WTC11 (cell line): ENCODE results near the gene STK24. TPM values are rescaled to one million over a fixed set of nuclear protein-coding genes. Genes with fewer than 3 reads are reported as not detected.

Source experiments
- ATAC-seq: fragments of 200-7000 bp; cut with Tn5 transposase; 2 replicates; pipeline ENCODE4 v1.10.0; 2021; ENCODE audit warnings: mild to moderate bottlenecking, moderate library complexity
- CTCF ChIA-PET: fragments of 300-600 bp; sonication (Branson Sonifier 250); formaldehyde crosslinking; loops from one replicate; lab custom pipeline; 2021; ENCODE audit warnings: antibody characterized with exemption; lab: Charles Lee
- POLR2A ChIA-PET: fragments of 350-600 bp; sonication (Branson Sonifier 250); formaldehyde crosslinking; loops from one replicate; lab custom pipeline; 2021; ENCODE audit warnings: antibody characterized with exemption; lab: Charles Lee
- DNase-seq: peaks from one replicate; pipeline ENCODE4 v3.0.0; 2021; ENCODE audit warnings: low spot score
- H3K27ac Mint-ChIP-seq: 2 replicates; pipeline ENCODE4 v1.8.0; 2021; ENCODE audit warnings: mixed read lengths
- H3K27me3 Mint-ChIP-seq: 2 replicates; pipeline ENCODE4 v1.8.0; 2021; ENCODE audit warnings: low read depth, mild to moderate bottlenecking, moderate library complexity, mixed read lengths
- H3K36me3 Mint-ChIP-seq: 2 replicates; pipeline ENCODE4 v1.8.0; 2021; ENCODE audit warnings: mixed read lengths
- H3K4me1 Mint-ChIP-seq: 2 replicates; pipeline ENCODE4 v1.8.0; 2022; ENCODE audit warnings: mixed read lengths
- H3K4me3 Mint-ChIP-seq: 2 replicates; pipeline ENCODE4 v1.8.0; 2021; ENCODE audit warnings: mild to moderate bottlenecking, moderate library complexity, mixed read lengths
- H3K9me3 Mint-ChIP-seq: 2 replicates; pipeline ENCODE4 v1.8.0; 2021; ENCODE audit warnings: mixed read lengths
- ARID4B ChIP-seq: sonication (generic); formaldehyde crosslinking; IDR thresholded peaks from 2 replicates; pipeline ENCODE4 v1.8.0; 2023; ENCODE audit warnings: missing genetic modification reagents, mild to moderate bottlenecking, borderline replicate concordance
- FOXJ3 ChIP-seq: sonication (generic); formaldehyde crosslinking; IDR thresholded peaks from 2 replicates; pipeline ENCODE4 v1.9.0; 2021; ENCODE audit warnings: missing genetic modification reagents, mild to moderate bottlenecking, borderline replicate concordance
- IRF2 ChIP-seq: sonication (generic); formaldehyde crosslinking; IDR thresholded peaks from 2 replicates; pipeline ENCODE4 v1.8.0; 2022; ENCODE audit warnings: low read depth, missing genetic modification reagents, borderline replicate concordance
- JAZF1 ChIP-seq: fragments of 250-450 bp; sonication (Bioruptor Pico); IDR thresholded peaks from 2 replicates; pipeline ENCODE4 v1.9.0; 2021; ENCODE audit warnings: moderate library complexity, mild to moderate bottlenecking, inconsistent platforms
- NFE2L1 ChIP-seq: sonication (generic); formaldehyde crosslinking; IDR thresholded peaks from 2 replicates; pipeline ENCODE4 v1.8.1; 2023; ENCODE audit warnings: missing genetic modification reagents
- OVOL2 ChIP-seq: fragments of 250-450 bp; sonication (Bioruptor Pico); IDR thresholded peaks from 2 replicates; pipeline ENCODE4 v1.9.0; 2021; ENCODE audit warnings: mild to moderate bottlenecking, borderline replicate concordance
- SMAD3 ChIP-seq: sonication (generic); formaldehyde crosslinking; IDR thresholded peaks from 2 replicates; pipeline ENCODE4 v1.8.0; 2022; ENCODE audit warnings: missing genetic modification reagents, mild to moderate bottlenecking, borderline replicate concordance
- ZNF317 ChIP-seq: sonication (generic); formaldehyde crosslinking; IDR thresholded peaks from 2 replicates; pipeline ENCODE4 v1.8.1; 2023; ENCODE audit warnings: low read depth, mild to moderate bottlenecking, moderate library complexity, missing genetic modification reagents, borderline replicate concordance
- total RNA-seq: library from RNA; stranded (reverse); gene quantifications from 3 replicates; pipeline ENCODE4 v1.2.3, GENCODE V29; 2021
- TF ChIP-seq, protein P1 (sequence below): fragments of 200-600 bp; IDR thresholded peaks from 2 replicates; pipeline ENCODE4 v1.8.0; 2022; ENCODE audit warnings: antibody characterized with exemption
- TF ChIP-seq, protein P2 (sequence below): sonication (generic); formaldehyde crosslinking; IDR thresholded peaks from 2 replicates; pipeline ENCODE4 v1.8.1; 2023; ENCODE audit warnings: mild to moderate bottlenecking, missing genetic modification reagents
- TF ChIP-seq, protein P3 (sequence below): sonication (generic); formaldehyde crosslinking; IDR thresholded peaks from 2 replicates; pipeline ENCODE4 v1.8.1; 2023; ENCODE audit warnings: mild to moderate bottlenecking, missing genetic modification reagents
- TF ChIP-seq, protein P4 (sequence below): sonication (generic); formaldehyde crosslinking; IDR thresholded peaks from 2 replicates; pipeline ENCODE4 v1.8.1; 2023; ENCODE audit warnings: mild to moderate bottlenecking, missing genetic modification reagents, moderate library complexity

The STK24 gene
- total RNA-seq, 1 experiment from 2014 or later, result 138 TPM

DNA sequence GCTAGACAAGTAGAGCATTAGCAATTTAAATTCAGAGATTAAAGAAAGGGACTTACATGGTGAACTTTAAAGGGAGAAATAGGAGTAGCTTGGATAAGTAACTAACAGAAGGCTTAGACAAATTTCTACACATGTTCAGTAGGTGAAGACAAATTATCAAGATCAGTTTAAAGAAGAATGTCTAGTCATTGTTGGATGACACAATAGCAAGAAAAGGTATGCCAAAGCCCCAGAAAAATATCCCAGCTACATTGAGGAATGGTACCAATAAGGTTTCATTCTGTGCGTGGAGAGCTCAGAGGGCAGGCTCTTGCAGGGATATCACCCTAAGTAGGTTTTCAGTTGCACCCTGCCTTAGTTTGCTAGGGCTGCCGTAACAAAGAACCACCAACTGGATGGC, 3.5 kb upstream of the STK24 start (continued):
- no peak for TF ChIP-seq NFE2L1 (CRISPR knock-in tag)
- no peak for TF ChIP-seq FOXJ3 (CRISPR knock-in tag)
- no peak for TF ChIP-seq ARID4B (CRISPR knock-in tag)
- TF ChIP-seq OVOL2, result no peak
- TF ChIP-seq, protein P1, sequence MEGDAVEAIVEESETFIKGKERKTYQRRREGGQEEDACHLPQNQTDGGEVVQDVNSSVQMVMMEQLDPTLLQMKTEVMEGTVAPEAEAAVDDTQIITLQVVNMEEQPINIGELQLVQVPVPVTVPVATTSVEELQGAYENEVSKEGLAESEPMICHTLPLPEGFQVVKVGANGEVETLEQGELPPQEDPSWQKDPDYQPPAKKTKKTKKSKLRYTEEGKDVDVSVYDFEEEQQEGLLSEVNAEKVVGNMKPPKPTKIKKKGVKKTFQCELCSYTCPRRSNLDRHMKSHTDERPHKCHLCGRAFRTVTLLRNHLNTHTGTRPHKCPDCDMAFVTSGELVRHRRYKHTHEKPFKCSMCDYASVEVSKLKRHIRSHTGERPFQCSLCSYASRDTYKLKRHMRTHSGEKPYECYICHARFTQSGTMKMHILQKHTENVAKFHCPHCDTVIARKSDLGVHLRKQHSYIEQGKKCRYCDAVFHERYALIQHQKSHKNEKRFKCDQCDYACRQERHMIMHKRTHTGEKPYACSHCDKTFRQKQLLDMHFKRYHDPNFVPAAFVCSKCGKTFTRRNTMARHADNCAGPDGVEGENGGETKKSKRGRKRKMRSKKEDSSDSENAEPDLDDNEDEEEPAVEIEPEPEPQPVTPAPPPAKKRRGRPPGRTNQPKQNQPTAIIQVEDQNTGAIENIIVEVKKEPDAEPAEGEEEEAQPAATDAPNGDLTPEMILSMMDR, result no peak
- TF ChIP-seq IRF2 (CRISPR knock-in tag), result no peak
- TF ChIP-seq, protein P2, sequence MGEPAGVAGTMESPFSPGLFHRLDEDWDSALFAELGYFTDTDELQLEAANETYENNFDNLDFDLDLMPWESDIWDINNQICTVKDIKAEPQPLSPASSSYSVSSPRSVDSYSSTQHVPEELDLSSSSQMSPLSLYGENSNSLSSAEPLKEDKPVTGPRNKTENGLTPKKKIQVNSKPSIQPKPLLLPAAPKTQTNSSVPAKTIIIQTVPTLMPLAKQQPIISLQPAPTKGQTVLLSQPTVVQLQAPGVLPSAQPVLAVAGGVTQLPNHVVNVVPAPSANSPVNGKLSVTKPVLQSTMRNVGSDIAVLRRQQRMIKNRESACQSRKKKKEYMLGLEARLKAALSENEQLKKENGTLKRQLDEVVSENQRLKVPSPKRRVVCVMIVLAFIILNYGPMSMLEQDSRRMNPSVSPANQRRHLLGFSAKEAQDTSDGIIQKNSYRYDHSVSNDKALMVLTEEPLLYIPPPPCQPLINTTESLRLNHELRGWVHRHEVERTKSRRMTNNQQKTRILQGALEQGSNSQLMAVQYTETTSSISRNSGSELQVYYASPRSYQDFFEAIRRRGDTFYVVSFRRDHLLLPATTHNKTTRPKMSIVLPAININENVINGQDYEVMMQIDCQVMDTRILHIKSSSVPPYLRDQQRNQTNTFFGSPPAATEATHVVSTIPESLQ, result no peak
- TF ChIP-seq, protein P3, sequence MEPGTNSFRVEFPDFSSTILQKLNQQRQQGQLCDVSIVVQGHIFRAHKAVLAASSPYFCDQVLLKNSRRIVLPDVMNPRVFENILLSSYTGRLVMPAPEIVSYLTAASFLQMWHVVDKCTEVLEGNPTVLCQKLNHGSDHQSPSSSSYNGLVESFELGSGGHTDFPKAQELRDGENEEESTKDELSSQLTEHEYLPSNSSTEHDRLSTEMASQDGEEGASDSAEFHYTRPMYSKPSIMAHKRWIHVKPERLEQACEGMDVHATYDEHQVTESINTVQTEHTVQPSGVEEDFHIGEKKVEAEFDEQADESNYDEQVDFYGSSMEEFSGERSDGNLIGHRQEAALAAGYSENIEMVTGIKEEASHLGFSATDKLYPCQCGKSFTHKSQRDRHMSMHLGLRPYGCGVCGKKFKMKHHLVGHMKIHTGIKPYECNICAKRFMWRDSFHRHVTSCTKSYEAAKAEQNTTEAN (CRISPR knock-in tag), result no peak
- no peak for TF ChIP-seq JAZF1 (CRISPR knock-in tag)

GRCh38 chr13:98577836-98578285, 954 bp upstream of the STK24 start:
- ATAC-seq, result peak; percentile 7
- H3K4me3 Mint-ChIP-seq, result peak overlapping the region; percentile 83
- POLR2A ChIA-PET, result interaction anchor here (0.6 to 2.7 kb wide), 5 partner anchors 13 to 99 kb away, joined by 3 to 9 read pairs (median 4); no protein-coding TSS in a partner anchor

More at GRCh38 chr13:98577836-98578285, 954 bp upstream of the STK24 start:
- DNase-seq, result peak; percentile 18
- peaks cover 54% of the 10 kb centered on the region for H3K4me1 Mint-ChIP-seq
- CTCF ChIA-PET, result interaction anchor here (0.9 to 1.7 kb wide), 7 partner anchors 20 to 551 kb away, joined by 3 to 8 read pairs (median 5); no protein-coding TSS in a partner anchor
- no peaks in the 10 kb centered on the region for H3K27me3 Mint-ChIP-seq
- TF ChIP-seq ZNF317 (CRISPR knock-in tag), result no peak
- TF ChIP-seq, protein P4, sequence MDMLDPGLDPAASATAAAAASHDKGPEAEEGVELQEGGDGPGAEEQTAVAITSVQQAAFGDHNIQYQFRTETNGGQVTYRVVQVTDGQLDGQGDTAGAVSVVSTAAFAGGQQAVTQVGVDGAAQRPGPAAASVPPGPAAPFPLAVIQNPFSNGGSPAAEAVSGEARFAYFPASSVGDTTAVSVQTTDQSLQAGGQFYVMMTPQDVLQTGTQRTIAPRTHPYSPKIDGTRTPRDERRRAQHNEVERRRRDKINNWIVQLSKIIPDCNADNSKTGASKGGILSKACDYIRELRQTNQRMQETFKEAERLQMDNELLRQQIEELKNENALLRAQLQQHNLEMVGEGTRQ, result 0 out of 2 replicates have a peak, but pooled peaks have one; percentile 15
- 0 out of 2 replicates have a peak, but pooled peaks have one; percentile 5 for TF ChIP-seq SMAD3 (CRISPR knock-in tag)
- peak overlapping the region; percentile 98 for H3K27ac Mint-ChIP-seq
- no peaks in the 10 kb centered on the region for H3K36me3 Mint-ChIP-seq
- no peaks in the 10 kb centered on the region for H3K9me3 Mint-ChIP-seq
